ENCODE data around the gene BLID. TPM values are rescaled to one million over a fixed set of nuclear protein-coding genes. Genes with fewer than 3 reads are reported as not detected.

Gene BLID
- polyA plus RNA-seq, 1 donor (not counting 4 experiments of a cell fraction or from before 2014, with no cell fraction given): 0.18 TPM

GRCh38 chr11:122091835-122092234, 24.2 kb downstream of the BLID start:
- FAIRE-seq: peak; percentile 17
- Histone ChIP-seq H3K79me2 (ENCODE audit: control insufficient read depth, insufficient read depth, low read length) (peaks cover 35% of the 10 kb centered on the region), H3K4me1 (ENCODE audit: control insufficient read depth, extremely low read depth, insufficient read depth, low read length) (peaks cover 10% of the 10 kb centered on the region), H3K9me3 (ENCODE audit: control insufficient read depth, low read depth, low read length) (no peaks in the 10 kb centered on the region), H4K20me1 (ENCODE audit: control insufficient read depth, extremely low read depth, insufficient read depth, low read length) (no peaks in the 10 kb centered on the region), H3K36me3 (ENCODE audit: control insufficient read depth in 2 of 2, extremely low read depth in 1 of 2, insufficient read depth in 2 of 2, low read length in 2 of 2) (peaks cover 1 to 11% of the 10 kb centered on the region in 2 experiments), H3K4me2 (ENCODE audit: control insufficient read depth, extremely low read depth, insufficient read depth, low read depth, low read length) (no peak overlapping the region), H3K27ac (ENCODE audit: control insufficient read depth, insufficient read depth, low read length) (no peak overlapping the region), H3K4me3 (ENCODE audit: control insufficient read depth in 2 of 3, extremely low read depth in 1 of 3, insufficient read depth in 2 of 3, low read depth in 1 of 3, low read length in 3 of 3) (no peak overlapping the region), H3K27me3 (ENCODE audit: control insufficient read depth, extremely low read depth, insufficient read depth, low read length) (no peaks in the 10 kb centered on the region), H3K9me1 (ENCODE audit: control insufficient read depth, extremely low read depth, insufficient read depth, low read length) (no peaks in the 10 kb centered on the region), H2AFZ (ENCODE audit: control insufficient read depth, low read length) (no peak overlapping the region), H3K9ac (ENCODE audit: control insufficient read depth, extremely low read depth, insufficient read depth, low read length) (no peak overlapping the region)
- dilution Hi-C loops (cut with MboI; ENCODE audit: extremely low pct_ligation_motif_present, low sequenced_read_pairs): no loop called here
- TF ChIP-seq, protein P1, sequence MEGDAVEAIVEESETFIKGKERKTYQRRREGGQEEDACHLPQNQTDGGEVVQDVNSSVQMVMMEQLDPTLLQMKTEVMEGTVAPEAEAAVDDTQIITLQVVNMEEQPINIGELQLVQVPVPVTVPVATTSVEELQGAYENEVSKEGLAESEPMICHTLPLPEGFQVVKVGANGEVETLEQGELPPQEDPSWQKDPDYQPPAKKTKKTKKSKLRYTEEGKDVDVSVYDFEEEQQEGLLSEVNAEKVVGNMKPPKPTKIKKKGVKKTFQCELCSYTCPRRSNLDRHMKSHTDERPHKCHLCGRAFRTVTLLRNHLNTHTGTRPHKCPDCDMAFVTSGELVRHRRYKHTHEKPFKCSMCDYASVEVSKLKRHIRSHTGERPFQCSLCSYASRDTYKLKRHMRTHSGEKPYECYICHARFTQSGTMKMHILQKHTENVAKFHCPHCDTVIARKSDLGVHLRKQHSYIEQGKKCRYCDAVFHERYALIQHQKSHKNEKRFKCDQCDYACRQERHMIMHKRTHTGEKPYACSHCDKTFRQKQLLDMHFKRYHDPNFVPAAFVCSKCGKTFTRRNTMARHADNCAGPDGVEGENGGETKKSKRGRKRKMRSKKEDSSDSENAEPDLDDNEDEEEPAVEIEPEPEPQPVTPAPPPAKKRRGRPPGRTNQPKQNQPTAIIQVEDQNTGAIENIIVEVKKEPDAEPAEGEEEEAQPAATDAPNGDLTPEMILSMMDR (optimal IDR thresholded peaks at IDR 0.05 in 1 of 3, IDR thresholded peaks at IDR 0.05 in 1 of 3, conservative IDR thresholded peaks at IDR 0.05 in 1 of 3; ENCODE audit: extremely low read depth in 1 of 3, insufficient read depth in 2 of 3, low read length in 3 of 3): no peak
- no peak for TF ChIP-seq EZH2 (IDR thresholded peaks at IDR 0.05; ENCODE audit: low read length)
- no peak for DNase-seq (ENCODE audit: low read depth, low spot score)

- Histone ChIP-seq H3K36me3 (ENCODE audit: control insufficient read depth in 2 of 2, extremely low read depth in 1 of 2, insufficient read depth in 2 of 2, low read length in 2 of 2) (peaks cover 1 to 8% of the 10 kb centered on the region in 2 experiments), H3K4me1 (ENCODE audit: control insufficient read depth, extremely low read depth, insufficient read depth, low read length) (peaks cover 14% of the 10 kb centered on the region), H3K4me2 (ENCODE audit: control insufficient read depth, extremely low read depth, insufficient read depth, low read depth, low read length) (no peak overlapping the region), H3K9ac (ENCODE audit: control insufficient read depth, extremely low read depth, insufficient read depth, low read length) (no peak overlapping the region), H4K20me1 (ENCODE audit: control insufficient read depth, extremely low read depth, insufficient read depth, low read length) (no peaks in the 10 kb centered on the region), H3K4me3 (ENCODE audit: control insufficient read depth in 2 of 3, extremely low read depth in 1 of 3, insufficient read depth in 2 of 3, low read depth in 1 of 3, low read length in 3 of 3) (no peak overlapping the region), H3K27ac (ENCODE audit: control insufficient read depth, insufficient read depth, low read length) (no peak overlapping the region), H2AFZ (ENCODE audit: control insufficient read depth, low read length) (no peak overlapping the region), H3K9me3 (ENCODE audit: control insufficient read depth, low read depth, low read length) (no peaks in the 10 kb centered on the region), H3K27me3 (ENCODE audit: control insufficient read depth, extremely low read depth, insufficient read depth, low read length) (no peaks in the 10 kb centered on the region), H3K79me2 (ENCODE audit: control insufficient read depth, insufficient read depth, low read length) (peaks cover 9% of the 10 kb centered on the region), H3K9me1 (ENCODE audit: control insufficient read depth, extremely low read depth, insufficient read depth, low read length) (no peaks in the 10 kb centered on the region)
- dilution Hi-C loops (cut with MboI; ENCODE audit: extremely low pct_ligation_motif_present, low sequenced_read_pairs): no loop called here
- no peak for FAIRE-seq
- no peak for TF ChIP-seq EZH2 (IDR thresholded peaks at IDR 0.05; ENCODE audit: low read length)
- TF ChIP-seq, protein P1 (optimal IDR thresholded peaks at IDR 0.05 in 1 of 3, IDR thresholded peaks at IDR 0.05 in 1 of 3, conservative IDR thresholded peaks at IDR 0.05 in 1 of 3; ENCODE audit: extremely low read depth in 1 of 3, insufficient read depth in 2 of 3, low read length in 3 of 3): no peak
- DNase-seq (ENCODE audit: low read depth, low spot score): no peak
These were observed 26.9 kb downstream of the BLID start for GRCh38 chr11:122089111-122089510.

All from keratinocyte (primary cell).